ENCODE measurements around the gene NF1. TPM values are rescaled to one million over a fixed set of nuclear protein-coding genes. Genes with fewer than 3 reads are reported as not detected.
"Not testable (repeated sequence)": the region's sequence is repeated elsewhere in the genome, so short reads cannot be mapped to it uniquely, and the experiment has no call there.

The NF1 gene
- total RNA-seq, 5 donors from 2014 or later (not counting 1 experiment from before 2014, with no cell fraction given): 30.8 to 32.6 (median 31.8) TPM

GRCh38 chr17:31172388-31172787 is 77.6 kb downstream of the NF1 start:
- ChIA-PET CTCF (no interaction called here), POLR2A (no interaction called here)
- H3K27me3 Mint-ChIP-seq: no peaks in the 10 kb centered on the region
- peaks cover 0 to under 1% (median 0%) of the 10 kb centered on the region in 3 donors for H3K9me3 Mint-ChIP-seq
- H3K36me3 Mint-ChIP-seq: peaks cover 27% of the 10 kb centered on the region
- Histone ChIP-seq H3K4me1 (ENCODE audit: control insufficient read depth in 1 of 2, extremely low read depth in 1 of 2, insufficient read depth in 2 of 2, low read length in 2 of 2) (no peaks in the 10 kb centered on the region), H3K36me3 (ENCODE audit: control insufficient read depth in 2 of 2, extremely low read depth in 1 of 2, insufficient read depth in 1 of 2, low read length in 1 of 2) (no peaks in the 10 kb centered on the region), H3K9me3 (no peaks in the 10 kb centered on the region), H3K27me3 (replicated peaks in 1 of 2; ENCODE audit: control insufficient read depth in 2 of 2, extremely low read depth in 1 of 2, insufficient read depth in 2 of 2, low read length in 1 of 2) (no peaks in the 10 kb centered on the region), H3K4me3 (ENCODE audit: control insufficient read depth in 1 of 2, extremely low read depth in 1 of 2, low read length in 1 of 2) (no peak overlapping the region), H3K27ac (ENCODE audit: low read length) (no peak overlapping the region)
- no peak overlapping the region for H3K27ac Mint-ChIP-seq
- no peak for ATAC-seq (replicated peaks in 1 of 4)
- H3K4me1 Mint-ChIP-seq: no peaks in the 10 kb centered on the region
- no peak for DNase-seq
- no CpG with 5 or more reads among the region's 7 CpGs for WGBS (ENCODE audit: insufficient coverage)
- H3K4me3 Mint-ChIP-seq: no peak overlapping the region

GRCh38 chr17:31174215-31174614 is 79.4 kb downstream of the NF1 start:
- H3K9me3 ChIP-seq: no peaks in the 10 kb centered on the region
- H3K4me3 ChIP-seq (ENCODE audit: control insufficient read depth in 1 of 2, extremely low read depth in 1 of 2, low read length in 1 of 2): no peak overlapping the region
- no peak overlapping the region for H3K27ac ChIP-seq (ENCODE audit: low read length)
- H3K4me1 ChIP-seq (ENCODE audit: control insufficient read depth in 1 of 2, extremely low read depth in 1 of 2, insufficient read depth in 2 of 2, low read length in 2 of 2): no peaks in the 10 kb centered on the region
- CTCF ChIA-PET: no interaction called here
- Mint-ChIP-seq H3K4me3 (no peak overlapping the region), H3K27me3 (no peaks in the 10 kb centered on the region), H3K9me3 (peaks cover 0 to 4% (median 0%) of the 10 kb centered on the region in 3 donors), H3K27ac (no peak overlapping the region), H3K4me1 (no peaks in the 10 kb centered on the region), H3K36me3 (peaks cover 25% of the 10 kb centered on the region)
- POLR2A ChIA-PET: no interaction called here
- no peaks in the 10 kb centered on the region for H3K36me3 ChIP-seq (ENCODE audit: control insufficient read depth in 2 of 2, extremely low read depth in 1 of 2, insufficient read depth in 1 of 2, low read length in 1 of 2)
- ATAC-seq (replicated peaks in 1 of 4) (no peak), DNase-seq (no peak)
- 100% methylated on average over 1 of the region's 2 CpGs for WGBS (ENCODE audit: insufficient coverage)
- no peaks in the 10 kb centered on the region for H3K27me3 ChIP-seq (replicated peaks in 1 of 2; ENCODE audit: control insufficient read depth in 2 of 2, extremely low read depth in 1 of 2, insufficient read depth in 2 of 2, low read length in 1 of 2)

GRCh38 chr17:31175237-31175636 is 80.5 kb downstream of the NF1 start:
- no peak overlapping the region for H3K27ac Mint-ChIP-seq
- H3K27me3 Mint-ChIP-seq: no peaks in the 10 kb centered on the region
- no CpG with 5 or more reads among the region's 5 CpGs for WGBS (ENCODE audit: insufficient coverage)
- ChIA-PET POLR2A (interaction anchor here in 1 of 2 donors (0.6 kb wide), 1 partner anchor 1164 kb away, joined by 3 read pairs; no protein-coding TSS in a partner anchor), CTCF (interaction anchor here in 1 of 2 donors (0.7 kb wide), 1 partner anchor 1686 kb away, joined by 3 read pairs; no protein-coding TSS in a partner anchor)
- H3K27me3 ChIP-seq (replicated peaks in 1 of 2; ENCODE audit: control insufficient read depth in 2 of 2, extremely low read depth in 1 of 2, insufficient read depth in 2 of 2, low read length in 1 of 2): no peaks in the 10 kb centered on the region
- no peak for ATAC-seq (replicated peaks in 1 of 4)
- no peak overlapping the region for H3K4me3 ChIP-seq (ENCODE audit: control insufficient read depth in 1 of 2, extremely low read depth in 1 of 2, low read length in 1 of 2)
- H3K9me3 ChIP-seq: no peaks in the 10 kb centered on the region
- H3K4me3 Mint-ChIP-seq: no peak overlapping the region
- DNase-seq: no peak
- H3K4me1 Mint-ChIP-seq: no peaks in the 10 kb centered on the region
- peaks cover 21% of the 10 kb centered on the region for H3K36me3 Mint-ChIP-seq
- H3K36me3 ChIP-seq (ENCODE audit: control insufficient read depth in 2 of 2, extremely low read depth in 1 of 2, insufficient read depth in 1 of 2, low read length in 1 of 2): no peaks in the 10 kb centered on the region
- H3K4me1 ChIP-seq (ENCODE audit: control insufficient read depth in 1 of 2, extremely low read depth in 1 of 2, insufficient read depth in 2 of 2, low read length in 2 of 2): no peaks in the 10 kb centered on the region
- peaks cover 0 to 4% (median 0%) of the 10 kb centered on the region in 3 donors for H3K9me3 Mint-ChIP-seq
- H3K27ac ChIP-seq (ENCODE audit: low read length): no peak overlapping the region

GRCh38 chr17:31176143-31176542 is 81.4 kb downstream of the NF1 start:
- no CpG with 5 or more reads among the region's 3 CpGs for WGBS (ENCODE audit: insufficient coverage)
- H3K4me3 Mint-ChIP-seq; H3K4me1 Mint-ChIP-seq; H3K27ac ChIP-seq (ENCODE audit: low read length); H3K4me3 ChIP-seq (ENCODE audit: control insufficient read depth in 1 of 2, extremely low read depth in 1 of 2, low read length in 1 of 2); POLR2A ChIA-PET; CTCF ChIA-PET; ATAC-seq (replicated peaks in 1 of 4); DNase-seq; H3K27me3 ChIP-seq (replicated peaks in 1 of 2; ENCODE audit: control insufficient read depth in 2 of 2, extremely low read depth in 1 of 2, insufficient read depth in 2 of 2, low read length in 1 of 2); H3K27me3 Mint-ChIP-seq; H3K9me3 ChIP-seq; H3K9me3 Mint-ChIP-seq; H3K36me3 ChIP-seq (ENCODE audit: control insufficient read depth in 2 of 2, extremely low read depth in 1 of 2, insufficient read depth in 1 of 2, low read length in 1 of 2); H3K27ac Mint-ChIP-seq; H3K4me1 ChIP-seq (ENCODE audit: control insufficient read depth in 1 of 2, extremely low read depth in 1 of 2, insufficient read depth in 2 of 2, low read length in 2 of 2): not testable (repeated sequence)
- peaks cover 20% of the 10 kb centered on the region for H3K36me3 Mint-ChIP-seq

- H3K36me3 ChIP-seq (ENCODE audit: control insufficient read depth in 2 of 2, extremely low read depth in 1 of 2, insufficient read depth in 1 of 2, low read length in 1 of 2); H3K27me3 ChIP-seq (replicated peaks in 1 of 2; ENCODE audit: control insufficient read depth in 2 of 2, extremely low read depth in 1 of 2, insufficient read depth in 2 of 2, low read length in 1 of 2); H3K27me3 Mint-ChIP-seq; ATAC-seq (replicated peaks in 1 of 4); H3K9me3 Mint-ChIP-seq; H3K27ac ChIP-seq (ENCODE audit: low read length); H3K9me3 ChIP-seq; H3K27ac Mint-ChIP-seq; H3K4me1 ChIP-seq (ENCODE audit: control insufficient read depth in 1 of 2, extremely low read depth in 1 of 2, insufficient read depth in 2 of 2, low read length in 2 of 2); POLR2A ChIA-PET; DNase-seq; CTCF ChIA-PET; H3K4me3 ChIP-seq (ENCODE audit: control insufficient read depth in 1 of 2, extremely low read depth in 1 of 2, low read length in 1 of 2); H3K4me1 Mint-ChIP-seq; H3K4me3 Mint-ChIP-seq: not testable (repeated sequence)
- peaks cover 36% of the 10 kb centered on the region for H3K36me3 Mint-ChIP-seq
- WGBS (ENCODE audit: insufficient coverage): no CpG with 5 or more reads among the region's 2 CpGs
Measured at GRCh38 chr17:31178951-31179350, 84.2 kb downstream of the NF1 start.

- Histone ChIP-seq H3K9me3 (no peaks in the 10 kb centered on the region), H3K36me3 (ENCODE audit: control insufficient read depth in 2 of 2, extremely low read depth in 1 of 2, insufficient read depth in 1 of 2, low read length in 1 of 2) (no peaks in the 10 kb centered on the region), H3K4me1 (ENCODE audit: control insufficient read depth in 1 of 2, extremely low read depth in 1 of 2, insufficient read depth in 2 of 2, low read length in 2 of 2) (no peaks in the 10 kb centered on the region), H3K27ac (ENCODE audit: low read length) (no peak overlapping the region), H3K27me3 (replicated peaks in 1 of 2; ENCODE audit: control insufficient read depth in 2 of 2, extremely low read depth in 1 of 2, insufficient read depth in 2 of 2, low read length in 1 of 2) (no peaks in the 10 kb centered on the region), H3K4me3 (ENCODE audit: control insufficient read depth in 1 of 2, extremely low read depth in 1 of 2, low read length in 1 of 2) (no peak overlapping the region)
- H3K4me1 Mint-ChIP-seq: no peaks in the 10 kb centered on the region
- POLR2A ChIA-PET: no interaction called here
- peaks cover 11% of the 10 kb centered on the region for H3K36me3 Mint-ChIP-seq
- H3K27ac Mint-ChIP-seq: no peak overlapping the region
- DNase-seq (no peak), ATAC-seq (replicated peaks in 1 of 4) (no peak)
- H3K4me3 Mint-ChIP-seq: no peak overlapping the region
- H3K9me3 Mint-ChIP-seq: no peaks in the 10 kb centered on the region
- H3K27me3 Mint-ChIP-seq: no peaks in the 10 kb centered on the region
- CTCF ChIA-PET: interaction anchor here in 1 of 2 donors (0.6 kb wide), 2 partner anchors 39 to 309 kb away, joined by 3 read pairs; no protein-coding TSS in a partner anchor
- no CpG with 5 or more reads among the region's 5 CpGs for WGBS (ENCODE audit: insufficient coverage)
Measured at GRCh38 chr17:31195305-31195704, 100.5 kb downstream of the NF1 start.

- no peak overlapping the region for H3K4me3 ChIP-seq (ENCODE audit: control insufficient read depth in 1 of 2, extremely low read depth in 1 of 2, low read length in 1 of 2)
- H3K9me3 ChIP-seq: no peaks in the 10 kb centered on the region
- no peaks in the 10 kb centered on the region for H3K4me1 ChIP-seq (ENCODE audit: control insufficient read depth in 1 of 2, extremely low read depth in 1 of 2, insufficient read depth in 2 of 2, low read length in 2 of 2)
- no peaks in the 10 kb centered on the region for H3K4me1 Mint-ChIP-seq
- ATAC-seq (replicated peaks in 1 of 4): no peak
- H3K27ac ChIP-seq (ENCODE audit: low read length): no peak overlapping the region
- H3K27me3 Mint-ChIP-seq: no peaks in the 10 kb centered on the region
- no peaks in the 10 kb centered on the region for H3K9me3 Mint-ChIP-seq
- no CpG with 5 or more reads among the region's 1 CpG for WGBS (ENCODE audit: insufficient coverage)
- H3K27ac Mint-ChIP-seq: no peak overlapping the region
- no peaks in the 10 kb centered on the region for H3K27me3 ChIP-seq (replicated peaks in 1 of 2; ENCODE audit: control insufficient read depth in 2 of 2, extremely low read depth in 1 of 2, insufficient read depth in 2 of 2, low read length in 1 of 2)
- POLR2A ChIA-PET: no interaction called here
- no peak overlapping the region for H3K4me3 Mint-ChIP-seq
- DNase-seq: no peak
- H3K36me3 ChIP-seq (ENCODE audit: control insufficient read depth in 2 of 2, extremely low read depth in 1 of 2, insufficient read depth in 1 of 2, low read length in 1 of 2): no peaks in the 10 kb centered on the region
- CTCF ChIA-PET: interaction anchor here in 1 of 2 donors (1.0 kb wide), 1 partner anchor 19 kb away, joined by 4 read pairs; no protein-coding TSS in a partner anchor
- H3K36me3 Mint-ChIP-seq: peaks cover 10% of the 10 kb centered on the region
Measured at GRCh38 chr17:31198026-31198425, 103.2 kb downstream of the NF1 start.
